ENCODE measurements around the gene POLQ.
"Not testable (repeated sequence)": the region's sequence is repeated elsewhere in the genome, so short reads cannot be mapped to it uniquely, and the experiment has no call there.

The POLQ gene

GRCh38 chr3:121424549-121424948, 121.2 kb downstream of the POLQ start:
- no peak for DNase-seq (ENCODE audit: low read depth in 2 of 2)

DNA sequence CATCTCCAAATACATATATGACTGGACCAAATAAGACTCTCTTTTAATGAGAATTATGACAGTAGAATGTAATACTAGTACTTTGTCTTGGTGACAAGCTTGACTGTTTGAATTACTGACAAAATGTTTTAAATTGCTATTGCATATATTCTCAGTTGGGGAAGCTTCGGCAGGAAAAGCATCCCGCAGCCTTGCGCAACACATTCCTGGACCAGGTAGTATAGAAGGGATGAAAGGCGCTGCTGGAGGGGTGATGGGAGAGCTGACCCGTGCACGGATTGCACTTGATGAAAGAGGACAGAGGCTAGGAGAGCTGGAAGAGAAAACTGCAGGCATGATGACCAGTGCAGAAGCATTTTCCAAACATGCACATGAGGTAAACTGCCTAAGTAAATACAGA, 127.6 kb downstream of the POLQ start:
- DNase-seq (ENCODE audit: low read depth in 2 of 2): no peak

- no peak for DNase-seq (ENCODE audit: low read depth in 2 of 2)
These were observed 130.9 kb downstream of the POLQ start for GRCh38 chr3:121414924-121415323.

- no peak for DNase-seq (ENCODE audit: low read depth in 2 of 2)
These were observed 134.3 kb downstream of the POLQ start for GRCh38 chr3:121411523-121411922.

DNA sequence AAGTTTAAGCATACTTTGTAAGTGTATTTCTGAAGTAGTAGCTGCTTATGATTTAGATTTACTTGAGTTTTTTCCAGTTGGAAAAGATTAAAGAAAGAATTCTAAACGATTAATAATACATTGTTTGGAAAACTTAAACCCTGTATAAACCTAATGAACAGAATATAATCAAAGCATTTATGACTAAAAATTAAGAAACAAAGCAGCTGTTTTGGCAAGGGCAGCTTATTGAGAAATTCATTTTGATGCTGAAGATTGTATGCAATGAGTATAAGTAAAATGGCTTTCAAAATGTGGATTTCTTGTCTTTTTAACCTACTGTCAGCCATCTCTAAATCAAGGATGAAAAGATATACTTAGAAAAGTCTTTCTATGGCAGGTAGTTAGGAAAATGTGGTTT, 140.2 kb downstream of the POLQ start:
- no peak for DNase-seq (ENCODE audit: low read depth in 2 of 2)

DNA sequence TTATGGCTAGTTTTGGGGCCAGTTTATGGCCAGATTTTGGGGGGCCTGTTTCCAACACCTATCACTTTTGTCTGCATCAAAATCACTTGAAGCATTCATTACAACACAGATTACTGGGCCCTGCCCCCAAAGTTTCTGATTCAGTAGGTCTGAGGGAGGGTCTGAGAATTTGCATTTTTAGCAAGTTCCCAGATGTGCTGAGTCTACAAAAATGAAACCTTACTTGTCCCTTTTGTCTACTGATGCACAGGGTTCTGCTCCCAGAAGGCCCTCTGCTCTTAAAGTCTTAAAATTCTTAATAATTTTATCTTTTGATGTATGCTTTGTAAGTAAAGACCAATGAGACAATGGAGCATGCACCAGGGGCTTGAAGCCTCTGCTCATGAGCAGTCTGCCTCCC, 146.0 kb downstream of the POLQ start:
- no peak for DNase-seq (ENCODE audit: low read depth in 2 of 2)

- DNase-seq (ENCODE audit: low read depth in 2 of 2): not testable (repeated sequence)
These were observed 147.7 kb downstream of the POLQ start for GRCh38 chr3:121398051-121398450.

- DNase-seq (ENCODE audit: low read depth in 2 of 2): not testable (repeated sequence)
These were observed 149.8 kb downstream of the POLQ start for GRCh38 chr3:121395967-121396366.

GRCh38 chr3:121388308-121388707, 157.5 kb downstream of the POLQ start:
- DNase-seq (ENCODE audit: low read depth in 2 of 2): not testable (repeated sequence)

Measured in stimulated activated CD8-positive, alpha-beta memory T cell treated with anti-CD3 and anti-CD28 coated beads, Interleukin-7, amount 100 ng/mL, for 1 hour (primary cell).